GM18907 (cell line): ENCODE measurements around the gene LIN7B.

ENCODE experiments used
- ATAC-seq: cut with Tn5 transposase; IDR thresholded peaks from one replicate; pipeline ENCODE4 v1.9.1; 2021; ENCODE audit warnings: mild to moderate bottlenecking, moderate library complexity; ENCODE audit not compliant: unreplicated experiment

Gene LIN7B

DNA sequence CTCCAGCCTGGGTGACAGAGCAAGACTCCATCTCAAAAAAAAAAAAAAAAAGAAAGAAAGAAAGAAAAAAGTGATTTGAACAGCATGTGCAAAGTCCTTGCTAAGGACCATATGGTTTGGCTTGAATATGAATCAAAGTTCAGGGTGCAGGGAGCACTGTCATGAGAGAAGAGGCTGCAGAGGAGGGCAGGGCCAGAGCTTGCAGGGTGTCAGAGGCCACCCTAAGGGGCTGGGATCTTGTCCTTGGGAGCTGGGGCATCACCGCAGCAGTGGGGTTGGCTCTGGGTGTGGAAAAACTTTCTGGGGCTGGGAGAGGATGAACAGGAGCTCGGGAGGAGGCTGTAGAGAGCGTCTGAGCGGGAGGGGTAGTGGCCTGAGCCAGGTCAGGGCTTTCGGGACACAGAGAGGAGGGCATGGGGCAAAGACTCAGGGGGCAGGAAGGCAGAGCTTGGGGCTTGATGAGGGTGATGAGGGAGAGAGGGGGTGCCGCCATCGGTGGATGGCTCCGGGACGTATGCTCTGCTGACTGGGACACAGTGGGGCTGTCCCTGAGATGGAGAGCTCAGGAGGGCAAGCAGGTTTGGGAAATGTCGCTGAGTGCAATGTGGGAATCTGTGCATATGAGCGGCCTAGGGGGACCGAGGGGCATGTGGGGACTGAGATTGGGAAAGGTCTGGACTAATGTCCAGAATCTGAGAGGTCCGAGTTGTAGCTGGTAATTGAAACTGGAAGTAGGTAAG, 46.5 kb downstream of the LIN7B start:
- ATAC-seq: no peak

GRCh38 chr19:49161987-49162386, 47.8 kb downstream of the LIN7B start:
- ATAC-seq: no peak

GRCh38 chr19:49165111-49165750, 51.1 kb downstream of the LIN7B start:
- ATAC-seq: no peak

DNA sequence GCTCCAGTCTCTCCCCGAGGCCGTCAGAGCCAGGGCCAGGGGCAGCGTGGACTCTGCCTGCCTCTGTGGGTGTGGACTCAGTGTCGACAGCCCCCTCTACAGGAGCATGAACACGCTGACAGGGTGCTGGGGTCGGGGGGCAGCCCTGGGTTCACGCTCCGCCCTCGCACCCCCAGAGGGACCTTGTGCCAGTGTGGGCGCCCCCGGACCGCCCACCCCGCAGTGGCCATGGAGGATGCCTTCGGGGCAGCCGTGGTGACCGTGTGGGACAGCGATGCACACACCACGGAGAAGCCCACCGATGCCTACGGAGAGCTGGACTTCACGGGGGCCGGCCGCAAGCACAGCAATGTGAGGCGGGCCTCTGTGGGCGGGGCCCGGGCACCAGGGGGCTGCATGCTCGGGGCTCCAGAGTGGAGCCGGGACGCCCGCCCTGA, 51.7 kb downstream of the LIN7B start:
- no peak for ATAC-seq

DNA sequence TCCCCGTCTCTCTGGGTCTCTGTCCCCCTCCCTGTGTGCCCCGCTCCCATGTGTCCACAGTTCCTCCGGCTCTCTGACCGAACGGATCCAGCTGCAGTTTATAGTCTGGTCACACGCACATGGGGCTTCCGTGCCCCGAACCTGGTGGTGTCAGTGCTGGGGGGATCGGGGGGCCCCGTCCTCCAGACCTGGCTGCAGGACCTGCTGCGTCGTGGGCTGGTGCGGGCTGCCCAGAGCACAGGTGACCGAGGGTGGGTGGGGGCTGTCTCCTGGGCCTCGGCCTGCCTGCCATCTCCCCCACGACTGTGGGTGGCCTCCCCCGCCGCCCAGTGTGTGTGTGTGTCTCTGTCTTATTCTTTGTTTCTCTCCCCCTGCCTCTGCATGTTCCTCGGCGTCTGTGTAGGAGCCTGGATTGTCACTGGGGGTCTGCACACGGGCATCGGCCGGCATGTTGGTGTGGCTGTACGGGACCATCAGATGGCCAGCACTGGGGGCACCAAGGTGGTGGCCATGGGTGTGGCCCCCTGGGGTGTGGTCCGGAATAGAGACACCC, 53.8 kb downstream of the LIN7B start:
- no peak for ATAC-seq
